Measurements from ENCODE around the gene C6orf89.
"Not testable (repeated sequence)": the region's sequence is repeated elsewhere in the genome, so short reads cannot be mapped to it uniquely, and the experiment has no call there.

C6orf89 gene

GRCh38 chr6:36947570-36948351 is 62.0 kb downstream of the C6orf89 start:
- DNase-seq (ENCODE audit: low spot score): no peak

GRCh38 chr6:36949076-36949475 is 63.3 kb downstream of the C6orf89 start:
- DNase-seq (ENCODE audit: low spot score): not testable (repeated sequence)

GRCh38 chr6:36949636-36950035 is 63.9 kb downstream of the C6orf89 start:
- DNase-seq (ENCODE audit: low spot score): no peak

- DNase-seq (ENCODE audit: low spot score): no peak
These were observed 68.1 kb downstream of the C6orf89 start for GRCh38 chr6:36953931-36954261.

- DNase-seq (ENCODE audit: low spot score): no peak
These were observed 68.6 kb downstream of the C6orf89 start, which contains the start of gene PI16 for GRCh38 chr6:36954262-36954931. PI16 (plus strand) TSS chr6:36954738; CDS start chr6:36954761, 23 bp downstream.

GRCh38 chr6:36955136-36955535 is 69.4 kb downstream of the C6orf89 start:
- DNase-seq (ENCODE audit: low spot score): no peak

GRCh38 chr6:36955671-36956445 is 70.1 kb downstream of the C6orf89 start:
- DNase-seq (ENCODE audit: low spot score): no peak

- DNase-seq (ENCODE audit: low spot score): no peak
These were observed 70.7 kb downstream of the C6orf89 start for GRCh38 chr6:36956446-36956820.

- DNase-seq (ENCODE audit: low spot score): no peak
These were observed 72.1 kb downstream of the C6orf89 start for GRCh38 chr6:36957773-36958271.

GRCh38 chr6:36958775-36959554 is 73.2 kb downstream of the C6orf89 start:
- DNase-seq (ENCODE audit: low spot score): peak; percentile 90

- no peak for DNase-seq (ENCODE audit: low spot score)
These were observed 74.0 kb downstream of the C6orf89 start for GRCh38 chr6:36959555-36960250.

- no peak for DNase-seq (ENCODE audit: low spot score)
These were observed 76.0 kb downstream of the C6orf89 start for GRCh38 chr6:36961441-36962435.

- DNase-seq (ENCODE audit: low spot score): peak; percentile 93
These were observed 77.1 kb downstream of the C6orf89 start for GRCh38 chr6:36962874-36963273.

- no peak for DNase-seq (ENCODE audit: low spot score)
These were observed 77.9 kb downstream of the C6orf89 start for GRCh38 chr6:36963451-36964290.

- no peak for DNase-seq (ENCODE audit: low spot score)
These were observed 78.6 kb downstream of the C6orf89 start for GRCh38 chr6:36964349-36964748.

GRCh38 chr6:36964908-36965307 is 79.2 kb downstream of the C6orf89 start:
- DNase-seq (ENCODE audit: low spot score): no peak

- no peak for DNase-seq (ENCODE audit: low spot score)
These were observed 81.5 kb downstream of the C6orf89 start for GRCh38 chr6:36967301-36967700.

- DNase-seq (ENCODE audit: low spot score): no peak
These were observed 82.0 kb downstream of the C6orf89 start for GRCh38 chr6:36967757-36968156.

All from iPS-NIHi11 (cell line).